Endothelial cell of umbilical vein (primary cell): Measurements from ENCODE around the gene C14orf93. TPM values are rescaled to one million over a fixed set of nuclear protein-coding genes. Genes with fewer than 3 reads are reported as not detected.
A peak's percentile ranks its signal among the peaks of the same experiment; 100 is the strongest.

Source experiments
- BruUV-seq: library from RNA; stranded (reverse); fragments of 400-500 nt; replicated peaks from 2 replicates; lab custom pipeline; 2021; lab: Mats Ljungman, UMichigan
- CTCF ChIA-PET: fragments of 300-600, 350-600 bp; sonication (Branson Sonifier 250); formaldehyde crosslinking; loops from one replicate; lab custom pipeline; 2021; ENCODE audit warnings: antibody characterized with exemption, inconsistent platforms; lab: Charles Lee
- POLR2A ChIA-PET: fragments of 300-600, 350-600 bp; sonication (Branson Sonifier 250); formaldehyde crosslinking; loops from one replicate; lab custom pipeline; 2021; ENCODE audit warnings: antibody characterized with exemption, inconsistent platforms; lab: Charles Lee
- DNase-seq: peaks from one replicate; pipeline ENCODE4 v3.0.0-alpha.2; 2011; ENCODE audit warnings: low read depth, low spot score
- FAIRE-seq: peaks from 2 replicates; lab custom pipeline; 2011; peaks lifted over from hg19 to GRCh38; lab: Jason Lieb, UNC
- H2AFZ ChIP-seq: 2 replicates; pipeline ENCODE4 v1.6.0; 2012; ENCODE audit warnings: low read depth, low read length, control low read depth, inconsistent platforms
- H3K27ac ChIP-seq: 2 replicates; pipeline ENCODE4 v1.5.1; 2011; ENCODE audit warnings: low read depth, mild to moderate bottlenecking, control low read depth, low read length, moderate library complexity; ENCODE audit not compliant: insufficient read depth
- H3K27me3 ChIP-seq, 2 experiments: 2 replicates each; pipeline versions ENCODE4 v1.6.0 to v1.6.1; 2011; ENCODE audit warnings: low read length in 2 of 2, mixed read lengths in 1 of 2; ENCODE audit not compliant: control insufficient read depth in 2 of 2, insufficient read depth in 2 of 2
- H3K36me3 ChIP-seq, 2 experiments: 2 replicates in 1 of 2; 3 replicates in 1 of 2; pipeline ENCODE4 v1.5.1; 2011; ENCODE audit warnings: low read length in 2 of 2, mild to moderate bottlenecking in 1 of 2, moderate library complexity in 1 of 2; ENCODE audit not compliant: control insufficient read depth in 2 of 2, insufficient read depth in 2 of 2; ENCODE audit errors: extremely low read depth in 1 of 2
- H3K4me1 ChIP-seq: 3 replicates; pipeline ENCODE4 v1.5.1; 2011; ENCODE audit warnings: mild to moderate bottlenecking, low read length; ENCODE audit not compliant: control insufficient read depth, insufficient read depth; ENCODE audit errors: extremely low read depth
- H3K4me2 ChIP-seq: 2 replicates; pipeline ENCODE4 v1.6.1; 2011; ENCODE audit warnings: low read length, control low read depth, mixed read lengths; ENCODE audit not compliant: insufficient read depth
- H3K4me3 ChIP-seq, 3 experiments: fragments of 200-600 bp in 1 of 3; sonication (generic), shearing (Covaris generic) in 1 of 3; replicated peaks in 1 of 3; 2 replicates each; pipeline ENCODE4 v1.5.1; 2011 to 2016; ENCODE audit warnings: control low read depth in 3 of 3, low read length in 3 of 3, mild to moderate bottlenecking in 2 of 3, inconsistent platforms in 1 of 3, low read depth in 1 of 3, moderate library complexity in 1 of 3; ENCODE audit not compliant: insufficient read depth in 1 of 3
- H3K79me2 ChIP-seq: 2 replicates; pipeline ENCODE4 v1.6.0; 2012; ENCODE audit warnings: low read length, inconsistent platforms; ENCODE audit not compliant: control insufficient read depth, insufficient read depth
- H3K9ac ChIP-seq: replicated peaks from 2 replicates; pipeline ENCODE3; 2011; ENCODE audit warnings: low read length, control low read depth; ENCODE audit not compliant: insufficient read depth; ENCODE audit errors: extremely low read depth
- H3K9me1 ChIP-seq: replicated peaks from 3 replicates; pipeline ENCODE4 v1.6.0; 2011; ENCODE audit warnings: mild to moderate bottlenecking, low read length; ENCODE audit not compliant: control insufficient read depth, insufficient read depth; ENCODE audit errors: extremely low read depth
- H3K9me3 ChIP-seq: replicated peaks from 2 replicates; pipeline ENCODE4 v1.5.1; 2012; ENCODE audit warnings: low read length, inconsistent platforms; ENCODE audit not compliant: control insufficient read depth, insufficient read depth
- H4K20me1 ChIP-seq: replicated peaks from 2 replicates; pipeline ENCODE3; 2011; ENCODE audit warnings: mild to moderate bottlenecking, low read length; ENCODE audit not compliant: control insufficient read depth, insufficient read depth; ENCODE audit errors: extremely low read depth
- EZH2 ChIP-seq: IDR thresholded peaks from 2 replicates; pipeline ENCODE4 v1.6.1; 2012; ENCODE audit warnings: borderline replicate concordance, low read depth, mild to moderate bottlenecking, moderate library complexity, low read length, inconsistent platforms; ENCODE audit not compliant: severe bottlenecking
- FOS ChIP-seq: IDR thresholded peaks from 2 replicates; pipeline ENCODE4 v1.6.1; 2011; ENCODE audit warnings: mild to moderate bottlenecking, low read length, moderate library complexity, borderline replicate concordance; ENCODE audit not compliant: insufficient read depth
- GATA2 ChIP-seq: IDR thresholded peaks from 2 replicates; pipeline ENCODE4 v1.7.0; 2011; ENCODE audit warnings: low read depth, mild to moderate bottlenecking, moderate library complexity, mixed read lengths, low read length; ENCODE audit not compliant: insufficient read length, insufficient read depth
- JUN ChIP-seq: IDR thresholded peaks from 2 replicates; pipeline ENCODE4 v1.6.1; 2011; ENCODE audit warnings: borderline replicate concordance, low read depth; ENCODE audit not compliant: insufficient read length, insufficient read depth
- MYC ChIP-seq: IDR thresholded peaks from one replicate; pipeline ENCODE4 v1.6.1; 2011; ENCODE audit warnings: mild to moderate bottlenecking, low read depth, low read length
- POLR2A ChIP-seq: IDR thresholded peaks from 2 replicates; pipeline ENCODE4 v1.6.1; 2012; ENCODE audit warnings: low read depth, mild to moderate bottlenecking, control low read depth, low read length
- POLR2AphosphoS5 ChIP-seq: IDR thresholded peaks from 2 replicates; pipeline ENCODE4 v1.6.1; 2012; ENCODE audit warnings: low read depth, mild to moderate bottlenecking, control low read depth, low read length, moderate library complexity; ENCODE audit not compliant: insufficient read depth
- dilution Hi-C: fragments of 300-500 bp; cut with MboI; formaldehyde crosslinking; loops from one replicate; pipeline ENCODE4 v1.15.0; 2019; ENCODE audit warnings: low sequenced_read_pairs; ENCODE audit not compliant: extremely low pct_ligation_motif_present
- intact Hi-C: fragments of 100-400 bp; cut with micrococcal nuclease; formaldehyde crosslinking; loops from one replicate; pipeline ENCODE4 v1.10.0; 2022
- polyA plus RNA-seq, 4 experiments: library from polyadenylated mRNA; depleted of rRNA in 3 of 4; stranded (reverse) in 3 of 4; unstranded in 1 of 4; fragments of >200 nt; gene quantifications; 2 replicates each; pipeline versions ENCODE4 v1.2.1 to v1.2.3, GENCODE V29; 2011 to 2012; ENCODE audit warnings: missing spikeins in 1 of 4
- total RNA-seq: library from RNA; stranded (reverse); gene quantifications from 2 replicates; pipeline ENCODE4 v1.2.3, GENCODE V29; 2021
- TF ChIP-seq, protein P1 (sequence below), 2 donors: IDR thresholded peaks; 1 replicate in 1 of 2; 2 replicates in 1 of 2; pipeline ENCODE4 v1.5.1; 2011; ENCODE audit warnings: low read length in 2 of 2, mild to moderate bottlenecking in 2 of 2, moderate library complexity in 2 of 2, control low read depth in 1 of 2, inconsistent platforms in 1 of 2, low read depth in 1 of 2; ENCODE audit not compliant: insufficient read depth in 1 of 2; ENCODE audit errors: extremely low read depth in 1 of 2
- TF ChIP-seq, protein P2 (sequence below): IDR thresholded peaks from 2 replicates; pipeline ENCODE4 v1.6.1; 2011; ENCODE audit not compliant: insufficient read depth, insufficient read length

Gene C14orf93
- total and polyA plus RNA-seq, 2 donors (not counting 3 experiments of a cell fraction or from before 2014, with no cell fraction given), result 7.1 to 9.2 TPM

DNA sequence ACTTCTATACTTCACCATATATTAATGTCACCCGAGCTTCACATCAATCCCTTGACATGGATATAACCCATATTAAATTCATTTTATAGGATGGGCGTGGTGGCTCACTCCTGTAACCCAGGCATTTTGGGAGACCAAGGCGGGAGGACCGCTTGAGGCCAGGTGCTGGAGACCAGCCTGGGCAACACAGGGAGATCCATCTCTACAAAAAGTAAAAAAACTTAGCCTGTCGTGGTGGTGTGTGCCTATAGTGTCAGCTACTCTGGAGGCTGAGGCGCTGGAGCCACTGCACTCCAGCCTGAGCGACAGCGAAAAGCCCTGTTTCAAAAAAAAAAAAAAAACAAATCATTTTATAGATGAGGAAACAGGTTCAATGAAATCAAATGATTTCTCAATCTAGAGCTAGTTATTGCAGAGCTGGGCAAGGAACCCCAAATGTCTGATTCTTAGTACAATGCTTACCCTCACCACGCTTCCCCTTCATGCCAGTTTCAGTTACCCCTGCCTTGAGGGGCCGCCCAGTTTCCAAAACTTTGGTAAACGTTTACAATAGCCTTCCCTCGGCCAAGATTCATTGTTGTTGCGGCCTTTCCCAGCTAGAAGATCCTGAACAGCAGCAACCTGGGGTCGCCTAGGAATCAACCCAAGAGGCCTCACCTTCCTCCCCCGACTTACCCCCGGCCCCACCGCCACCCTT lies 24.0 kb upstream of the C14orf93 start:
- Histone ChIP-seq H3K36me3 (peaks cover 9 to 13% of the 10 kb centered on the region in 2 experiments), H4K20me1 (no peaks in the 10 kb centered on the region), H3K4me1 (peaks cover 14% of the 10 kb centered on the region), H3K27me3 (no peaks in the 10 kb centered on the region), H3K79me2 (peaks cover 29% of the 10 kb centered on the region), H3K9me1 (no peaks in the 10 kb centered on the region), H3K9ac (peak overlapping the region; percentile 93), H3K4me3 (peak overlapping the region; percentile 73 to 88 (median 84)), H3K27ac (peak overlapping the region; percentile 88), H3K4me2 (peak overlapping the region; percentile 66), H2AFZ (no peak overlapping the region), H3K9me3 (no peaks in the 10 kb centered on the region)
- TF ChIP-seq POLR2AphosphoS5, result no peak
- POLR2A ChIA-PET, result interaction anchor here (0.6 to 1.0 kb wide), 2 partner anchors 13 to 24 kb away, joined by 4 to 5 read pairs; no protein-coding TSS in a partner anchor
- CTCF ChIA-PET, result interaction anchor here (0.6 to 4.4 kb wide), 8 partner anchors 24 to 444 kb away, joined by 3 to 23 read pairs (median 4); no protein-coding TSS in a partner anchor
- dilution Hi-C loops (no loop called here), intact Hi-C loops (loop anchor here (2.0 kb wide), 1 partner anchor 27 kb away; no protein-coding TSS in a partner anchor)
- DNase-seq (no peak), FAIRE-seq (peak; percentile 31)
- BruUV-seq, result TSS peak; percentile 38

DNA sequence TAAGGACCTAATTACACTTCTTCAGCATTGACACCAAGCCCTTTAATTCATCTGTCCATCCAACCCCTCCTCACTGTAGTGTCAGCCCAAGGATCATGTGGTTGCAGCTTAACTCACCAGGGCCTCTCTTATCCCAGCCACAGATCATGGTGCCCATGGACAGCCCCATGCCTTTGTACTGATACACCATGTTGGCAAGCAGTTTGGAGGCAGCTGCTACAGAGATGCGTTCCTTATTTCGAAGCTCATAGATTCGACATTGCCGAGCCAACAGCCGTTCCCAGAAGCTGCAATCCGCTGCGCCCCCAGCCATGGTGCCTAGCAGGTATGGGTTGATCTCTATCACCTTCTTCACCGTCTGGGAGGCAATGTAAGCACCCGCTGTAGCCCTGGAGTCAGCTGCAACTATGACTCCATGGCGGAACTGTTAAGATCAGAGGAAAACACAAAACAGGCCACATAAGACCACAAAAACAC lies 23.3 kb upstream of the C14orf93 start:
- no TSS peak for BruUV-seq

More for the DNA sequence above, 23.3 kb upstream of the C14orf93 start:
- Histone ChIP-seq H3K27me3 (no peaks in the 10 kb centered on the region), H3K27ac (no peak overlapping the region), H3K4me2 (peak overlapping the region; percentile 66), H3K4me1 (peaks cover 16% of the 10 kb centered on the region), H3K36me3 (peaks cover 9 to 15% of the 10 kb centered on the region in 2 experiments), H2AFZ (no peak overlapping the region), H4K20me1 (no peaks in the 10 kb centered on the region), H3K4me3 (peak overlapping the region in 1 of 3 experiments; percentile 88), H3K9me3 (no peaks in the 10 kb centered on the region), H3K9me1 (no peaks in the 10 kb centered on the region), H3K9ac (peak overlapping the region; percentile 93), H3K79me2 (peaks cover 33% of the 10 kb centered on the region)
- dilution Hi-C loops (no loop called here), intact Hi-C loops (no loop called here)
- DNase-seq (no peak), FAIRE-seq (no peak)
- no peak for TF ChIP-seq POLR2AphosphoS5
- no peak for TF ChIP-seq GATA2
- TF ChIP-seq, protein P1, sequence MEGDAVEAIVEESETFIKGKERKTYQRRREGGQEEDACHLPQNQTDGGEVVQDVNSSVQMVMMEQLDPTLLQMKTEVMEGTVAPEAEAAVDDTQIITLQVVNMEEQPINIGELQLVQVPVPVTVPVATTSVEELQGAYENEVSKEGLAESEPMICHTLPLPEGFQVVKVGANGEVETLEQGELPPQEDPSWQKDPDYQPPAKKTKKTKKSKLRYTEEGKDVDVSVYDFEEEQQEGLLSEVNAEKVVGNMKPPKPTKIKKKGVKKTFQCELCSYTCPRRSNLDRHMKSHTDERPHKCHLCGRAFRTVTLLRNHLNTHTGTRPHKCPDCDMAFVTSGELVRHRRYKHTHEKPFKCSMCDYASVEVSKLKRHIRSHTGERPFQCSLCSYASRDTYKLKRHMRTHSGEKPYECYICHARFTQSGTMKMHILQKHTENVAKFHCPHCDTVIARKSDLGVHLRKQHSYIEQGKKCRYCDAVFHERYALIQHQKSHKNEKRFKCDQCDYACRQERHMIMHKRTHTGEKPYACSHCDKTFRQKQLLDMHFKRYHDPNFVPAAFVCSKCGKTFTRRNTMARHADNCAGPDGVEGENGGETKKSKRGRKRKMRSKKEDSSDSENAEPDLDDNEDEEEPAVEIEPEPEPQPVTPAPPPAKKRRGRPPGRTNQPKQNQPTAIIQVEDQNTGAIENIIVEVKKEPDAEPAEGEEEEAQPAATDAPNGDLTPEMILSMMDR (IDR thresholded peaks at IDR 0.05; ENCODE audit: extremely low read depth in 1 of 2, insufficient read depth in 1 of 2, low read depth in 1 of 2, low read length in 2 of 2), result no peak
- no peak for TF ChIP-seq EZH2
- TF ChIP-seq MYC, result no peak
- TF ChIP-seq, protein P2, sequence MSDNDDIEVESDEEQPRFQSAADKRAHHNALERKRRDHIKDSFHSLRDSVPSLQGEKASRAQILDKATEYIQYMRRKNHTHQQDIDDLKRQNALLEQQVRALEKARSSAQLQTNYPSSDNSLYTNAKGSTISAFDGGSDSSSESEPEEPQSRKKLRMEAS, result no peak
- TF ChIP-seq FOS, result no peak
- TF ChIP-seq JUN, result no peak
- TF ChIP-seq POLR2A, result no peak
- POLR2A ChIA-PET, result no interaction called here
- CTCF ChIA-PET, result interaction anchor here (1.0 to 4.4 kb wide), 5 partner anchors 25 to 60 kb away, joined by 3 to 23 read pairs (median 3); no protein-coding TSS in a partner anchor
